GM12878 (cell line): ENCODE data around the gene LRBA. TPM values are rescaled to one million over a fixed set of nuclear protein-coding genes. Genes with fewer than 3 reads are reported as not detected.

Source experiments
- ATAC-seq: fragments of 200-7000 bp; cut with Tn5 transposase; 3 replicates; pipeline ENCODE4 v1.9.1; 2020; ENCODE audit warnings: mild to moderate bottlenecking, moderate library complexity
- BruUV-seq: library from RNA; stranded (reverse); fragments of 400-500 nt; replicated peaks from 2 replicates; lab custom pipeline; 2021; lab: Mats Ljungman, UMichigan
- CTCF ChIA-PET: fragments of 300-600 bp; sonication (Branson Sonifier 250); formaldehyde crosslinking; extraction: SDS; loops from one replicate; lab custom pipeline; 2021; ENCODE audit warnings: inconsistent platforms; lab: Yijun Ruan, JAX
- POLR2A ChIA-PET: fragments of 350-600 bp; formaldehyde crosslinking; extraction: SDS; loops from one replicate; lab custom pipeline; 2021; ENCODE audit warnings: inconsistent platforms; lab: Charles Lee
- RAD21 ChIA-PET: fragments of 300-600 bp; sonication (Branson Sonifier 250); formaldehyde crosslinking; loops from one replicate; lab custom pipeline; 2023; ENCODE audit warnings: antibody characterized with exemption; ENCODE audit not compliant: unreplicated experiment; lab: Charles Lee
- SMC1A ChIA-PET: fragments of 300-600 bp; sonication (Branson Sonifier 250); formaldehyde crosslinking; loops from one replicate; lab custom pipeline; 2023; ENCODE audit not compliant: unreplicated experiment, uncharacterized antibody; lab: Charles Lee
- DNase-seq: peaks from one replicate; pipeline ENCODE4 v3.0.0-alpha.2; 2011; ENCODE audit warnings: low read depth, low spot score
- FAIRE-seq: peaks from 3 replicates; lab custom pipeline; 2011; peaks lifted over from hg19 to GRCh38; lab: Jason Lieb, UNC
- H2AFZ ChIP-seq: 2 replicates; pipeline ENCODE4 v1.6.0; 2011; ENCODE audit warnings: low read depth, low read length, control low read depth; ENCODE audit not compliant: control insufficient read depth
- H3K27ac ChIP-seq: 2 replicates; pipeline ENCODE4 v1.5.1; 2011; ENCODE audit warnings: control low read depth; ENCODE audit not compliant: control insufficient read depth, insufficient read depth
- H3K27me3 ChIP-seq, 2 experiments: replicated peaks in 1 of 2; 2 replicates each; pipeline versions ENCODE4 v1.6.0 to v1.6.1; 2011; ENCODE audit warnings: low read length in 1 of 2; ENCODE audit not compliant: control insufficient read depth in 2 of 2, insufficient read depth in 2 of 2
- H3K36me3 ChIP-seq, 2 experiments: 2 replicates each; pipeline ENCODE4 v1.5.1; 2011; ENCODE audit warnings: low read length in 1 of 2; ENCODE audit not compliant: control insufficient read depth in 2 of 2, insufficient read depth in 2 of 2
- H3K4me1 ChIP-seq: 2 replicates; pipeline ENCODE4 v1.6.1; 2011; ENCODE audit warnings: mild to moderate bottlenecking, low read length, moderate library complexity, mixed read lengths; ENCODE audit not compliant: control insufficient read depth, insufficient read depth
- H3K4me2 ChIP-seq: 2 replicates; pipeline ENCODE4 v1.6.0; 2011; ENCODE audit warnings: control low read depth; ENCODE audit not compliant: control insufficient read depth, insufficient read depth
- H3K4me3 ChIP-seq: fragments of 200-600 bp; sonication (generic); 2 replicates; pipeline ENCODE4 v1.5.1; 2016
- H3K79me2 ChIP-seq: 2 replicates; pipeline ENCODE4 v1.6.0; 2011; ENCODE audit warnings: low read length; ENCODE audit not compliant: control insufficient read depth, insufficient read depth
- H3K9ac ChIP-seq: 2 replicates; pipeline ENCODE4 v1.8.0; 2011; ENCODE audit warnings: low read length, control low read depth, mixed read lengths; ENCODE audit not compliant: control insufficient read depth, insufficient read depth
- H3K9me3 ChIP-seq: replicated peaks from 3 replicates; pipeline ENCODE4 v1.5.1; 2011; ENCODE audit warnings: mild to moderate bottlenecking, low read length; ENCODE audit not compliant: control insufficient read depth, insufficient read depth
- H4K20me1 ChIP-seq: 2 replicates; pipeline ENCODE4 v1.6.0; 2011; ENCODE audit not compliant: control insufficient read depth, insufficient read depth
- IRF3 ChIP-seq: fragments of 450-650 bp; IDR thresholded peaks from 2 replicates; pipeline ENCODE4 v1.6.1; 2014; ENCODE audit warnings: mild to moderate bottlenecking
- JUND ChIP-seq: IDR thresholded peaks from 2 replicates; pipeline ENCODE4 v1.6.1; 2012; ENCODE audit warnings: low read depth, mild to moderate bottlenecking, low read length, improper control_type of control experiment, moderate library complexity
- MAX ChIP-seq: IDR thresholded peaks from 2 replicates; pipeline ENCODE4 v1.6.1; 2012; ENCODE audit warnings: low read depth, low read length, improper control_type of control experiment
- NRF1 ChIP-seq: conservative IDR thresholded peaks from 2 replicates; pipeline ENCODE4 v1.6.1; 2011; ENCODE audit warnings: mild to moderate bottlenecking, low read depth, low read length, improper control_type of control experiment
- RBBP5 ChIP-seq: fragments of 200-600 bp; sonication (generic); conservative IDR thresholded peaks from 2 replicates; pipeline ENCODE4 v1.6.1; 2016
- SMC3 ChIP-seq: IDR thresholded peaks from 2 replicates; pipeline ENCODE4 v1.6.1; 2011; ENCODE audit warnings: low read length, improper control_type of control experiment, borderline replicate concordance
- TCF7 ChIP-seq: IDR thresholded peaks from 2 replicates; pipeline ENCODE4 v1.6.1; 2014; ENCODE audit warnings: antibody characterized with exemption, borderline replicate concordance
- ZBTB33 ChIP-seq: fragments of 450-650 bp; IDR thresholded peaks from 2 replicates; pipeline ENCODE4 v1.6.1; 2017; ENCODE audit warnings: mild to moderate bottlenecking
- WGBS: methylation state at CpG from one replicate; pipeline ENCODE4 v1.1.6; 2016; ENCODE audit warnings: low lambda C conversion rate; ENCODE audit not compliant: insufficient replicate concordance, insufficient coverage; ENCODE audit errors: missing lambda C conversion rate; 5-methylcytosine and 5-hydroxymethylcytosine counted together
- in situ Hi-C: fragments of 300-500 bp; cut with MboI; formaldehyde crosslinking; loops from 9 replicates; pipeline ENCODE4 v1.14.3; 2018; ENCODE audit warnings: mixed read lengths
- intact Hi-C: fragments of 100-400 bp; cut with micrococcal nuclease; formaldehyde crosslinking; loops from one replicate; pipeline ENCODE4 v1.14.2; 2022; ENCODE audit not compliant: unreplicated experiment
- polyA plus RNA-seq, 11 experiments: library from polyadenylated mRNA; depleted of rRNA in 4 of 11; unstranded in 6 of 11; stranded (reverse) in 5 of 11; fragments of >200 nt; fragmentation: Nextera tagmentation in 4 of 11; fragmentation: Illumina TruSeq in 1 of 11; extraction: Ambion mirVana in 4 of 11; extraction: Trizol in 1 of 11; gene quantifications; 1 replicate in 1 of 11; 2 replicates in 10 of 11; pipeline versions ENCODE4 v1.2.1 to v1.2.3, GENCODE V29; 2011 to 2016; ENCODE audit warnings: inconsistent platforms in 2 of 11, missing spikeins in 2 of 11, low read depth in 1 of 11
- total RNA-seq, 4 experiments: library from RNA; depleted of rRNA in 3 of 4; stranded (reverse); fragments of >200 nt in 3 of 4; fragmentation: Illumina TruSeq in 1 of 4; extraction: Trizol in 1 of 4; gene quantifications; 2 replicates each; pipeline versions ENCODE4 v1.2.1 to v1.2.3, GENCODE V29; 2013 to 2021

The LRBA gene
- total and polyA plus RNA-seq, 10 of the 15 experiments (the other 5 are each of a cell fraction or from before 2014, with no cell fraction given) = 20.3 to 93.4 (median 55.0) TPM

GRCh38 chr4:150547154-150547838, 467.8 kb downstream of the LRBA start:
- POLR2A ChIA-PET = no interaction called here
- in situ Hi-C loops = no loop called here
- no peak for FAIRE-seq

More at GRCh38 chr4:150547154-150547838, 467.8 kb downstream of the LRBA start:
- ChIA-PET CTCF (interaction anchor here (1.6 kb wide), 1 partner anchor 320 kb away, joined by 3 read pairs; no protein-coding TSS in a partner anchor), SMC1A (no interaction called here), RAD21 (no interaction called here)
- Histone ChIP-seq H3K4me1 (no peaks in the 10 kb centered on the region), H3K27ac (no peak overlapping the region), H4K20me1 (no peaks in the 10 kb centered on the region), H3K36me3 (no peaks in the 10 kb centered on the region), H3K9ac (no peak overlapping the region), H2AFZ (no peak overlapping the region), H3K27me3 (no peaks in the 10 kb centered on the region), H3K4me3 (no peak overlapping the region), H3K4me2 (no peak overlapping the region), H3K79me2 (no peaks in the 10 kb centered on the region), H3K9me3 (no peaks in the 10 kb centered on the region)
- TF ChIP-seq RBBP5 (no peak), JUND (no peak), SMC3 (no peak), IRF3 (no peak), TCF7 (no peak), NRF1 (no peak), ZBTB33 (no peak), MAX (no peak)
- no peak for ATAC-seq
- no peak for DNase-seq
- WGBS = 94% methylated on average over 4 of the region's 4 CpGs
- intact Hi-C loops = no loop called here
- no TSS peak for BruUV-seq
